Fibroblast of skin of left quadriceps (primary cell): ENCODE results near the gene SPOP.

ENCODE experiments used
- DNase-seq, 2 experiments: peaks; one replicate each; pipeline ENCODE4 v3.0.0-alpha.2; 2013; ENCODE audit warnings: low read depth in 2 of 2

SPOP gene

DNA sequence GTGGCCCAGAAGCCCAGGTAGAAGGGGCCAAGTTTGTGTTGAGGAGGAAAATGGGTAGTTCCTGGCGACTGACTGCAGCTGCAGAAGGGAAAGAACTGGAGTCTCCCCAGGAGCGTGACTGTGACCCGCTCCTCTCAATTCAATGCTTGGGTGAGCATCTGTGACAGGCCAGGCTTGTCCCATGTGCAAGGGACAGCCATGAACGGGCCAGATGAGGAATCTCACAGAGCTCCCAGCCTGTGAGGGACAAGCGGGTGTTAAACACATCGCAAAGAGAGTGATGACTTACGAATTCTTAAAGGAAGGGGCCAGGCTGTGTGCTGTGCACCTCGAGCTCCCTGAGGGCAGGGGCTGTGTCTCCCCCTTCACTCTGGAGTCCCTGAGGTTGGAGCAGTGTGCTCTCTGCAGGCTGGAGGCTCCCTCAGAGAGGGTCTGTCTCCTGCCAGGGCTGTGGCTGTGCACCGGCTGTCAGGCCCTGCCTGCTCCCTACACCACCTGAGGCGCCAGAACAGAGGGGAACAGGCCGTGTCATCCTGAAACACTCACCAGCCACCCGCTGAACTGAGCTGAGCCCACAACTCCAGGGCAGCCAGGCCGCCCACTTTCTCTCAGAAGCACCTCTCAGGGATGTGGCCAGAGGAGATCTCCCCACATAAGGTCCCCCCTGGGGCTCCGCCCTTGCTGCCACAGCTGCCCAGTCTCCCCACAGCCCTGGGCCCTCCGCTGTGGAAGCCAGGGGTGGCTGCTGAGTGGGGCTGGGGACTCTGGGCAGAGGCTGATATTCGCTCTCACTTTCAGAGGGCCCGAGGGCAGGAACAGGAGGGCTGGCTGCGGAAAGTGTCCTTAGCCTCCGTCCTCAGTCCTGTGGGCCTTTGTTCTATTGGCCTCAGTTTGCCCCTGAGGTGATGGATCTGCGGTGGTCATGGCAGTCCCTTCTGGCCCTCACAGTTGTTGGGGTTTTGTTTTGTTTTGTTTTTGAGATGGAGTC lies 127.9 kb downstream of the SPOP start:
- DNase-seq: no peak

GRCh38 chr17:49549311-49549605 lies 128.6 kb downstream of the SPOP start:
- DNase-seq: no peak
